Measurements from ENCODE around the gene LMTK3.

LMTK3 gene, protein sequence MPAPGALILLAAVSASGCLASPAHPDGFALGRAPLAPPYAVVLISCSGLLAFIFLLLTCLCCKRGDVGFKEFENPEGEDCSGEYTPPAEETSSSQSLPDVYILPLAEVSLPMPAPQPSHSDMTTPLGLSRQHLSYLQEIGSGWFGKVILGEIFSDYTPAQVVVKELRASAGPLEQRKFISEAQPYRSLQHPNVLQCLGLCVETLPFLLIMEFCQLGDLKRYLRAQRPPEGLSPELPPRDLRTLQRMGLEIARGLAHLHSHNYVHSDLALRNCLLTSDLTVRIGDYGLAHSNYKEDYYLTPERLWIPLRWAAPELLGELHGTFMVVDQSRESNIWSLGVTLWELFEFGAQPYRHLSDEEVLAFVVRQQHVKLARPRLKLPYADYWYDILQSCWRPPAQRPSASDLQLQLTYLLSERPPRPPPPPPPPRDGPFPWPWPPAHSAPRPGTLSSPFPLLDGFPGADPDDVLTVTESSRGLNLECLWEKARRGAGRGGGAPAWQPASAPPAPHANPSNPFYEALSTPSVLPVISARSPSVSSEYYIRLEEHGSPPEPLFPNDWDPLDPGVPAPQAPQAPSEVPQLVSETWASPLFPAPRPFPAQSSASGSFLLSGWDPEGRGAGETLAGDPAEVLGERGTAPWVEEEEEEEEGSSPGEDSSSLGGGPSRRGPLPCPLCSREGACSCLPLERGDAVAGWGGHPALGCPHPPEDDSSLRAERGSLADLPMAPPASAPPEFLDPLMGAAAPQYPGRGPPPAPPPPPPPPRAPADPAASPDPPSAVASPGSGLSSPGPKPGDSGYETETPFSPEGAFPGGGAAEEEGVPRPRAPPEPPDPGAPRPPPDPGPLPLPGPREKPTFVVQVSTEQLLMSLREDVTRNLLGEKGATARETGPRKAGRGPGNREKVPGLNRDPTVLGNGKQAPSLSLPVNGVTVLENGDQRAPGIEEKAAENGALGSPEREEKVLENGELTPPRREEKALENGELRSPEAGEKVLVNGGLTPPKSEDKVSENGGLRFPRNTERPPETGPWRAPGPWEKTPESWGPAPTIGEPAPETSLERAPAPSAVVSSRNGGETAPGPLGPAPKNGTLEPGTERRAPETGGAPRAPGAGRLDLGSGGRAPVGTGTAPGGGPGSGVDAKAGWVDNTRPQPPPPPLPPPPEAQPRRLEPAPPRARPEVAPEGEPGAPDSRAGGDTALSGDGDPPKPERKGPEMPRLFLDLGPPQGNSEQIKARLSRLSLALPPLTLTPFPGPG (N-terminal part only)

DNA sequence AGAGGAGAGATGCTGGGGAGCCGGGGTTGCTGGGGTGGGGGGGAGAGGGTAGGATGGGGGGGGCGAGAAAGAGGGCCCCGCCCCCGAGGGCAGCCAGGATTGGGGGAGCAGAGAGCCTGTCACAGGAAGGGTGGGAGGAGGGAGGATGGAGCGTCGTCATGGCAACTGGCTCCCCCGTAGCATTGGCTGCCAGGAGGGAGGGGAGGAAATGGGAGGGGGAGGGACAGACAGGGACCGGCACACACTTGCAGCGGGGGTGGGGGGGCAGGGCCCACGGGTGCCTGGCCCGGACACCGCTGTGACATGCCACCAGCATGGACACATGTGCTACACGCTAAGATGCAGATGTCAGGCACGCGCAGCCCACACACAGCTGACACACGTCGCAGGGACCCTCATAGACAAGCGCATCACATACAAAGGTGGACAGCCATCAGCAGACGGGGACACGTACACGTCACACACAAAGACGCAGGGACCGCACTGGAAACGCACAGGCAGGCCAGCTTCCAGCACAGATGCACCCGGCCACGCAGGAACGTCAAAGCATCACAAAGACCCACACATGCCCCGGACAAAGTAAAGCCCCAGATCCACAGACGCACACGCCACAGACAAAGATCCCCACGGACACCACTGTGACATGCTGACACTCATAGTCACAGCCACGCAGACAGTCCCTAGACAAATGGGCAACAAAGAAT lies at the start of gene LMTK3:
TSS of gene LMTK3 (minus strand) at position 36 of the 704 bp plus-strand sequence. CDS start 259 bp downstream, outside the sequence.
- DNase-seq = peak; percentile 59

GRCh38 chr19:48561412-48561811 lies 49.8 kb upstream of the LMTK3 start:
- no peak for DNase-seq

- DNase-seq = peak; percentile 27
Observed at GRCh38 chr19:48560095-48560530, 48.5 kb upstream of the LMTK3 start.

DNA sequence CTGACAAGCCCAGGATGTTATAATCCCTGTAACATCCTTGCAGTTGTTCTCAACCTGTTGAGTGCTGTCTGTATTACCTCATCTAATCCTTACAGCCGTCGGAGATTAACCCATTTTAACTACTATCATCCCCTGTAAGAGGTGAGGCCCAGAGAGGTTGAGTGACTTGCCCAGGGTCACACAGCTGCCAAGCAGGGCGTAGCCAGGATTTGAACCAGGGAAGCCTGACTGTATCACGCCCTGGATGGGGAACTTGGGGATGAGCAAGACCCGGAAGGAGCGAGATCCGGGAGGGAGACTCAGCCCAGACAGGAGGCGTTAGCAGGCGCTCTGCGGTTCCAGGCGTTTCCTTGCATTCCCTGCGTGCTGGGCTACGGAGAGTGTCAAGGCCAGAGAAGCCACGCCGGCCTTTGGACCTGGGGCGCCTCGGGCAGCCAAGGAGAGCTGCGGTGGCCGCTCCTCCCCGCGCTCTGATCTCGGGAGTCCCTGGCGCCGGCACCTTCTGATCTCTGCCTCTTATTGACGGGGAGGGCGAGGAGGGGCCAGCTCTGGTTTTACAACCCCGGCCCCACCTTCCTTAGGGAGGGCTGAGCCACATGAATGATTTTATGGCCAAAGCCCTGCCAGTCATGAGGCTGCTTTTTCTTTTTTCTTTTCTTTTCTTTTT lies 46.5 kb upstream of the LMTK3 start:
- peak; percentile 42 for DNase-seq

DNA sequence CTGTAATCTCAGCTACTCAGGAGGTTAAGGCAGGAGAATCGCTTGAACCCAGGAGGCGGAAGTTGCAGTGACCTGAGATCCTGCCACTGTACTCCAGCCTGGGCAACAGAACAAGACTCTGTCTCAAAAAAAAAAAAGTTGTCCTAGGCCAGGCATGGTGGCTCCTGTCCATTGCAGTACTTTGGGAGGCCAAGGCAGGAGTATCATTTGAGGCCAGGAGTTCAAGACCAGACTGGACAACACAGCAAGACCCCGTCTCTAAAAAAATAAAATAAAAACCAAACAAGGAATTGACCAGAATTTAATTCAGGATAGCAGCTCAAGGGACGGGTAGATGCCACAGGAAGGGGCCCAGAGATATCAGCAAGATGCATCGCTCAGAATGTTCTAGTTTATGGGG lies 45.2 kb upstream of the LMTK3 start:
- no peak for DNase-seq

DNA sequence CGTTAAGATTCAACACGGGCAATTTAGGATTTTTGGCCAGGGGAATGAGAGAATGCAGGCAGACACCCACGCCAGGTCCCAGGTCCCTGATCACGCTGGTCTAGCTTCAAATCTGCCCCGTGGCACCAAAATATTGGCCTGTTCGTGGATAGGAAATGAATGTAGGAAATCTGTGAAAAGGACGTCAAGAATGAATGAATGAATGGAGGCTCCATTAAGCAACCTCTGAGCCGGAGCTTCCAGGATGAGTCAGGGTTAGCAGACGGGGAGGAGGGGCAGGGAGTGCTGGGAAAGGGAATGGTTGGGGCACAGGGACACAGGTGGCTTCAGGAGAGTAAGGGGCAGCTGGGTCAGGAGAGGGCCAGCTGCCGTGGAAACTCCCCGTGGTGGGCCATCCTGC lies 44.5 kb upstream of the LMTK3 start:
- no peak for DNase-seq

GRCh38 chr19:48554385-48555091 lies 42.9 kb upstream of the LMTK3 start:
- no peak for DNase-seq

- DNase-seq = no peak
Observed at GRCh38 chr19:48553676-48554384, 42.2 kb upstream of the LMTK3 start.

DNA sequence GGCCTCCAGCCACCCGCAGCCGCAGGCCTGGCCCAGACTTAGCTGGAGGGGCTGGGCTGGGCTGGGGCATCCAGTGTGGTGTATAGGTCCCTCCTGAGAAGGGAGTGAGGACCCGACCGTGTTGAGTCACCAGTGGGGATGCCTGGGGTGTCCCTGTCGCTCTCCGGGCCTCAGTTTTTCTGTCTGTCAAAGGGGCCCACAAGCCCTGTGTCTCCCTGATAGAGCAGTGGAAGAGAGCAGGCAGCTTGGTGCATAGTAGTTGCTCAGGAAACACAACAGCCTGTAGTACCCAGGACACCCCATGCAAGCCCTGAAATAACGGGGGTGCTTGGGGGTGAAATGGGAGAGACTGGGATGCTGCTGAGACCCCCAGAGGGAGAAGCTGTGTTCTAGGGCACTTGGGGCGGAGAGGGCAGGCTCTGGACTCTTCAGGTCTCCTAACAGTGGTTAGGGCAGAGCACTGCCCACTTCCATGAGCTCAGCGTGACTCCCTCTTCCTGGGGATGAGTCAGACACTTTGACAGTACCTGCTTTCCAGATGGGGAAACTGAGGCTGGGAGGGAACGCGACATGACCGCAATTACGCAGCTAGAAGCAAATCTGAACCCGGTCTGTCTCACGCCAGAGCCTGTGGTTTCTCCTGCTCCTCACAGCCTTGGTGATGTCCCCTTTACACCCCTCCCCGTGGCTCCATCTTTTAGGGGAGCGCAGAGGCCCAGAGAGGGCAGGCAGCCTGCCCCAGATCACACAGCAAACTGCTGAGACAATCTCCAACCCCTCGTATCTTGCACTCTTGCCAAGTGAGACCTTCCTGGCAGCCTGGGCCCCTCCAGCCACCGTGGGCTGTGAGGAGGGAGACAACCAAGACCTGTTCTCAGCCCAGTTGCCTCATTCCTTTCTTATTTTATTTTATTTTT lies 41.0 kb upstream of the LMTK3 start:
- DNase-seq = no peak

GRCh38 chr19:48551437-48552302 lies 40.0 kb upstream of the LMTK3 start, which contains the start of gene SULT2B1:
Gene SULT2B1 (plus strand): TSS chr19:48552172. CDS start chr19:48552253, 81 bp downstream.
- no peak for DNase-seq

- no peak for DNase-seq
Observed at GRCh38 chr19:48549380-48549779, 37.7 kb upstream of the LMTK3 start.

DNA sequence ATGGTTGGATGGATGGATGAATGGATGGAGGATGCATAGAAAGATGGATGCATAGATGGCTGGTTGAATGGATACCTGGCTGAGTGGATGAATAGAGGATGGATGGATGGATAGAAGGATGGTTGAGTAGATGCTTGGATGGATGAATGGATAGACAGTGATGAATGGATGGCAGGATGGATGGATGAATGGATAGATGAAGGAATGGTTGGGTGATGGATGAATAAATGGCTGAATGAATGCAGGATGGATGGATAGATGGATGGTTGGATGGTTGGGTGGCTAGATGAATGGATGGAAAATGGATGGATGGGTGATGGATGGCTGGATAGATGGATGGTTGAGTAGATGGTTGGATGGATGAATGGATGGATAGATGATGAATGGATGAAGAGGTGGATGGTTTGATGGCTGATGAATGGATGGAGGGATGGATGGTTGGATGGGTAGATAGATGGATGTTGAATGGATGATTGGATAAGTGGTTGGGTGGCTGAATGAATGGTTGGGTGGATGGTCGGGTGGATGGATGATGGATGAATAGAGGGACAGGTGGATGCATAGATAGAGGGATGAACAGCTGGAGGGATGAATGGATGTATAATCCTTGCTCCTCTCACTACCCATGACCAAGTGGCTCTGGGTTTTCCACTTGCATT lies 36.7 kb upstream of the LMTK3 start:
- no peak for DNase-seq

GRCh38 chr19:48547722-48548121 lies 36.1 kb upstream of the LMTK3 start:
- no peak for DNase-seq

- DNase-seq = peak; percentile 11
Observed at GRCh38 chr19:48544856-48545750, 33.5 kb upstream of the LMTK3 start.

DNA sequence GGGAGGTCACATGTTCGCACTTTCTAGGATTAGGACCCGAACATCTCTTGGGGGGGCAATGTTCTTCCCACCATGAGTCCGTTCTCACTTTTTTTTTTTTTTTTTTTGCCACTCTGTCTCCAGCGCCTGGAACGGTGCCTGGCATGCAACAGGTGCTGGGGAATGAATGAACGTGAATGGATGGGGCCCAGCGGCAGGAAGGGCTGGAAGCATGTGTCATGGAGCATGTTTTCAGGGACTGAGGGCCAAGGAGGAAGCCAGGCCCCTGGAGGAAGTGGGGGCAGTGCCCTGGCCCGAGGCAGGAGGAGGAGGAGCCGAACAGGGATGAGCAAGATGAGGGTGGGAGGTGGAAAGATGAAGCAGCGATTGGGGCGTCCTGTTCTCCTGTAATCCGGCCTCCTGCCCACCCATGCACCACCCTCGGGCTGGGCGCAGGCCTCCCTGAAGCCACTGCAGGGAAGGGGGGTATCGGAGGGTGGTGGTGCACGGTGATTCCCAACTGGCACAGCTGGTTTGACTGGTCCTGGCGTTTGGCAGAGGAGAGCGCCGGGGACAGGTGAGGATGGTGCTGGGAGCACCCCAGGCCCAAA lies 31.6 kb upstream of the LMTK3 start:
- DNase-seq = no peak

DNA sequence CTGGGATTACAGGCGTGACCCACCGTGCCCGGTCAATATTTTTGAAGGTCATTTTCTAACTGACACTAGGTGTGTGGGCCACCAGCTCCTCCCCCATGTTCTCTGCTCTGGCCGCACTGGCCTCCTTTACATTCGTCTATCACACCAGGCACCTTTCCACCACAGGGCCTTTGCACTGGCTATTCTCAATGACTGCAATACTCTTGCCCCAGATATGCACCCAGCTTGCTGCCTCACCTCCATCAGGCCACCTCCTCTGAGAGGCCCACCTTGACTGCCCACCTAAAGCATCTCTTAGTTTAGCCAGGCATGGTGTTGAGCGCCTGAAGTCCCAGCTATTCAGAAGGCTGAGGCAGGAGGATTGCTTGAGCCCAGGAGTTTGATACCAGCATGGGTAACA lies 30.2 kb upstream of the LMTK3 start:
- DNase-seq = no peak

All from hematopoietic multipotent progenitor cell treated with erythropoietin and hydrocortisone succinate and interleukin-3 and kit ligand, for 6 days (in vitro differentiated cells).